Globus pallidus (tissue), 1 donor: ENCODE measurements around the gene RABGGTB.
"Not testable (repeated sequence)": the region's sequence is repeated elsewhere in the genome, so short reads cannot be mapped to it uniquely, and the experiment has no call there.

Experiments
- DNase-seq: peaks from one replicate; pipeline ENCODE4 v3.0.0-alpha.2; 2015; ENCODE audit warnings: low spot score

Gene RABGGTB

GRCh38 chr1:75796376-75797272 lies 10.6 kb downstream of the RABGGTB start, which contains the start of gene MSH4:
MSH4 (plus strand) TSS chr1:75796882; CDS start chr1:75796986, 104 bp downstream.
- no peak for DNase-seq

DNA sequence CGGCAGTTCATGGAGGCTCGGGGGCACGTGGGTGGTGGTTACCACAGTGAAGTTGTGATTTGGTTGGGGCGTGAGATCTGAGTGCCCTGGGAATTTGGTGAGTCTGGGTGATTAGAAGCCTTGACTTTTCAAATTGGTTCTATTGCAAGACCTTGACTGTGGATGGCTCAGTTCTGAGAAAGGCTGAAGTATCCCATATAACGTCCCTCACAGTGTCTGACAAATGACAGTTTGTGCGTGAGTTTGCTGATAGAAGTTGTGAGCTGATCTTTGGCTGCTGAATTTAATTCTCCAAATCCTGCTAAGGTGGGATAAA lies 11.2 kb downstream of the RABGGTB start:
- DNase-seq: no peak

DNA sequence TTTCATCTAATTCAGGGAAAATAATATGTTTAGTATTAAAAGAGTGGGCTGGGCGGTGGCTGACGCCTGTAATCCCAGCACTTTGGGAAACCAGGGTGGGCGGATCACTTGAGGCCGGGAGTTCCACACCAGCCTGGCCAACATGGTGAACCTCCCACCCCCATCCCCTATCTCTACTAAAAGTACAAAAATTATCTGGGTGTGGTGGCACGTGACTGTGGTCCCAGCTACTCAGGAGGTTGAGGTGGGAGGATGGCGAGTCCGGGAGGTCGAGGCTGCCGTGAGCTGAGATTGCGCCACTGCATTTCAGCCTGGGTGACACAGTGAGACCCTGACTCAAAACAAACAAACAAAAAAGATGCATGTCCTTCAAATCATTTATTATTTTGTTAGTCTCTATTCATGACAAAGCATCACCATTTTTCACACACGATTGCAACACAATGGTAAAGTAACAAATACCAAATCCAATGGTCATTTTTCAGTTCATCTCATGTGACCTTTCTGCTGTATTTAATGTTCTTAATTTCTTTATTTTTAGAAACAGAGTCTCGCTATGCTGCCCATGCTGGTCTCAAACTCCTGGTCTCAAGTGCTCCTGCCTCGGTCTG lies 11.7 kb downstream of the RABGGTB start:
- no peak for DNase-seq

GRCh38 chr1:75801480-75801879 lies 15.4 kb downstream of the RABGGTB start:
- not testable (repeated sequence) for DNase-seq

DNA sequence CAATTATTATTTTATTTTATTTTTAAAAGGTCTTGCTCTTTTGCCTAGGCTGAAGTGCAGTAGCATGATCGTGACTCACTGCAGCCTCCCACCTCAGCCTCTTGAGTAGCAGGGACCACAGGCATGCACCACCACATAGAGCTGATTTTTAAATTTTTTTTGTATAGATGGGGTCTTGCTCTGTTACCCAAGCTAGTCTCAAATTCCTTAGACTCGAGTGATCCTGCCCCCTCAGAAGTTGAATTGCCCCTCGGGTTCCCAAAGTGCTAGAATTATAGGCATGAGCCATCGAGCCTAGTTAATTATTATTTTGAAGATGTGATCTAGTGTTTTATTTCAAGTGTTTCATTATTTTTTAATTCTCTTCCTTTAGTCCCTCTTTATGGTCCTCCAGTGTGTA lies 22.9 kb downstream of the RABGGTB start:
- DNase-seq: no peak

DNA sequence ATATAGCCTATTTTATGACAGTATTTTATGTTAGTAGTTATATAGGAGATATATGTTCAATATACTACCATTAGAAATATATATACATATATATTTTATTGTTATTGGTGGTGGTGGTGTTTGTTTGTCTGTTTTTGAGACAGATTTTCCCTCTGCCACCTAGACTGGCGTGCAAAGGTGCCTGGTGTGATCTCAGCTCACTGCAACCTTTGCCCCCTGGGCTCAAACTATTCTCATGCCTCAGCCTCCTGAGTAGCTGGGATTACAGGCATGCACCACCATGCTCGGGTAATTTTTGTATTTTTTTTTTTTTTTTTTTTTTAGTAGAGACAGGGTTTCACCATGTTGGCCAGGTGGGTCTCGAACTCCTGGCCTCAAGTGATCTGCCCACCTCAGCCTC lies 24.1 kb downstream of the RABGGTB start:
- DNase-seq: not testable (repeated sequence)

DNA sequence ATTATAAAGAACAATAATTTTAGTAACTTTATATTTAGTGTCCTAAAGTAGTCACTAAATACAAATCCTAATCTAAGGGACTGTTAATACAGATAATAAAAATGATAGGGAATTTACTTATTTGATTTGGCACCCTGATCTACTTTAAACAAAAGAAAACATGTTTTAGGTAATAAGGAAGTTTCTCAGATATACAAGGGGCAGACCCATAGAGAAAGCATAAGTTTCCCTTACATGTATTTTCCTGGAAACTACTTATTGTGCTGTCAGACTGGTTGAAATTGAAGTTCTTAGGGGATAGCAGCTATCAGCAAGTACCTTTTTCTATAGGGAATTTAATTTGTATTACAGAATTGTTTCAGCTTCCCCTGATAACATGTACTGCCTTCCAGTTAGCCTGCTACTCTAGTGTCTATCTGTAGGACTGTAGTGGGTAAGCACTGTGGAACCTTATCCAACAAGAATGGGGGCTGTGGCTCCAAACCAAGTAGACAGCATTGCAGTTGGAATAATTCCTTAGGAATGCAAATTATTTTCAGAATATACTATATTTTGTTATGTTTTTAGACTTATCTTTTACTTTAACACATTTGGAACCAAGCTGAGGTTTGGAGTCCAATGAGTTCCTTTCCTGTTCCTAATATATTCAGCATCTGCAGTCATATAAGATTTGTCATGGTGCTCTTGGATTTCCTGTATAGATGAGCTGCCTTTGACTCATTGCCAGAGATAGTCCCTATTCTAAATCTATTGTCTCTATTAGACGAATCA lies 25.3 kb downstream of the RABGGTB start:
- no peak for DNase-seq

DNA sequence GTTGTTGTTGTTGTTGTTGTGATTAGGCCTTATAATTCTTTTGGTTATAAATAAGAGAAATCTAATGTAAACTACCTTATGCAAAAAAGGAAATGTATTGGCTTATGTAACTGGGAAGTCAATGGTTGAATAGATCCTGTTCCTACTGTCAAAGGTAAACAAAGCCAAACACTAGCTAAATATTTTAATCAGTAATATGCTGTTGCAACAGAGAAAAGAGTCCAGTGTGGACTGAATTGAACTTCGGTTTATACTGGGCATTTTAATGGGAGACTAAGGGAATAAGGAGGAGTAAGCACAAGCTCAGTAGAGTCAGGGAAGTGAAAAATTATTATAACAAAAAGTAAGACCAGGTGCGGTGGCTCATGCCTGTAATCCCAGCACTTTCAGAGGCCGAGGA lies 26.0 kb downstream of the RABGGTB start:
- DNase-seq: no peak

GRCh38 chr1:75823596-75823995 lies 37.5 kb downstream of the RABGGTB start:
- not testable (repeated sequence) for DNase-seq

- no peak for DNase-seq
Measured at GRCh38 chr1:75836528-75837100, 50.6 kb downstream of the RABGGTB start.

GRCh38 chr1:75838079-75838478 lies 52.0 kb downstream of the RABGGTB start:
- DNase-seq: no peak

DNA sequence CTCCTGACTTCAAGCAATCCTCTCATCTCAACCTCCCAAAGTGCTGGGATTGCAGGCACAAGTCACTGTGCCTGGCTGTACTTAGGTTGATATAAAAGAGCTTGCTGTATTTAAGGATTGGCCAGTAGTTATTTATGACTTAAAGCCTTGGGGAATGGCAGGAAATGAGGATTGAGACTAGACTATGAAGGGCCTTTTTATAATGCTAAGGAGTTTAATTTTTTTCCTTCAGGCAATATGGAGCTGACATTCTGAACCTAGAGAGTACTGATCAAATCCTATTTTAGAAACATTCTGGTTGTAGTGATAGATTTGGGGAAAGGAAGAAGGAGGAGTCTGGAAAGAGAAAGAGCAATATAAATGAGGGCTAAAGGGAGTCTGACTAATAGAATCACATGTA lies 55.4 kb downstream of the RABGGTB start:
- DNase-seq: no peak
